ENCODE results near the gene LRMDA. TPM values are rescaled to one million over a fixed set of nuclear protein-coding genes. Genes with fewer than 3 reads are reported as not detected.

LRMDA gene
- total and polyA plus RNA-seq, 2 of the 4 experiments (the other 2 are of a cell fraction), result 0.07 TPM; not detected in 1

DNA sequence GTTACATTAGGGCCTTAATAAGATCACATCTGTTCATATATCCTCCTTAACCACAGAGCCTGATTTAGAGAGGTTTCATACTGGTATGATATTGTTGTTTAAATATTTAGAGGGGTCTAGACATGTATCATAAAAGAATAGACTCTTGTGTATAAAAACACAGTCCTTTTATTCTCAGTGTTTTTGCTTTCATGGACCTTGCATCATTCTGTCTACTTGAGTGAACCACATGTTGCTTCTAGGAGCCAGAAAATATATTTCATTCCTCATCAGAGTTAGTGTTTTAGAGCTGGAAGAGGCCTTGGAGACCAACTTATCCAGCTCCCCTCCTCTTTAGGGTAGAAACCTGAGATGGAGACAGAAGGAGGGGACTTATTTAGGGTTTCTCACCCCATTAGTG, 312.8 kb downstream of the LRMDA start:
- H2AFZ ChIP-seq (replicated peaks; ENCODE audit: low read length, poor library complexity), result no peak overlapping the region

More for the DNA sequence above, 312.8 kb downstream of the LRMDA start:
- no peaks in the 10 kb centered on the region for H3K36me3 ChIP-seq (ENCODE audit: control insufficient read depth, insufficient read depth, low read length)
- no peaks in the 10 kb centered on the region for H3K9me3 ChIP-seq (ENCODE audit: control insufficient read depth, insufficient read depth, low read length)
- TF ChIP-seq CHD1 (IDR thresholded peaks at IDR 0.05; ENCODE audit: low read depth, low read length) (no peak), FOS (IDR thresholded peaks at IDR 0.05; ENCODE audit: low read depth, low read length) (no peak), MAFK (IDR thresholded peaks at IDR 0.05; ENCODE audit: low read depth, low read length) (no peak)
- CTCF ChIA-PET, result no interaction called here
- no peak overlapping the region for H3K27ac ChIP-seq (ENCODE audit: insufficient read depth, low read length)
- in situ Hi-C loops (cut with MboI; ENCODE audit: low sequenced_read_pairs) (no loop called here), intact Hi-C loops (cut with micrococcal nuclease) (no loop called here), dilution Hi-C loops (cut with HindIII; ENCODE audit: low sequenced_read_pairs, unreplicated experiment) (no loop called here)
- no peak overlapping the region for H3K4me3 ChIP-seq (ENCODE audit: insufficient read depth, low read depth, low read length)
- DNase-seq, result no peak
- H3K14ac ChIP-seq (replicated peaks; ENCODE audit: low read depth, low read length), result no peak overlapping the region
- no peak overlapping the region for H3K9ac ChIP-seq (ENCODE audit: low read depth, low read length)
- no peak overlapping the region for H2BK20ac ChIP-seq (ENCODE audit: low read depth, low read length)
- ATAC-seq (ENCODE audit: low read depth), result no peak
- H2BK5ac ChIP-seq (ENCODE audit: low read depth, low read length, poor library complexity, severe bottlenecking), result no peak overlapping the region
- no TSS peak for BruUV-seq (replicated peaks)
- H3K56ac ChIP-seq (ENCODE audit: extremely low read depth, insufficient read depth, low read length), result no peak overlapping the region
- POLR2A ChIA-PET (ENCODE audit: unreplicated experiment), result no interaction called here
- H4K5ac ChIP-seq (ENCODE audit: low read depth, low read length), result no peak overlapping the region
- no peak overlapping the region for H3K23ac ChIP-seq (ENCODE audit: low read depth, low read length)
- H3K79me1 ChIP-seq (ENCODE audit: low read depth in 1 of 2, low read length in 2 of 2), result no peaks in the 10 kb centered on the region
- H2BK15ac ChIP-seq (ENCODE audit: low read depth, low read length), result no peak overlapping the region
- no peak overlapping the region for H2BK120ac ChIP-seq (ENCODE audit: low read depth, low read length)
- H3K27me3 ChIP-seq (ENCODE audit: control insufficient read depth, insufficient read depth, low read length), result no peaks in the 10 kb centered on the region
- no peak overlapping the region for H3K4me2 ChIP-seq (ENCODE audit: low read depth, low read length)
- no peak overlapping the region for H3K18ac ChIP-seq (ENCODE audit: low read depth, low read length)
- H2AK9ac ChIP-seq (replicated peaks; ENCODE audit: low read depth, low read length, poor library complexity), result no peak overlapping the region
- no peaks in the 10 kb centered on the region for H4K20me1 ChIP-seq (ENCODE audit: insufficient read depth, low read length)
- no peak overlapping the region for H3K4ac ChIP-seq (ENCODE audit: low read depth, low read length)
- no peaks in the 10 kb centered on the region for H3K9me1 ChIP-seq (ENCODE audit: insufficient read depth, low read length)
- no peak overlapping the region for H4K8ac ChIP-seq (ENCODE audit: low read depth in 2 of 2, low read length in 2 of 2)
- H2AK5ac ChIP-seq (ENCODE audit: low read depth, low read length), result no peak overlapping the region
- no peaks in the 10 kb centered on the region for H3K4me1 ChIP-seq (ENCODE audit: control insufficient read depth, insufficient read depth, low read length)
- no peak overlapping the region for H4K91ac ChIP-seq (ENCODE audit: insufficient read depth, low read depth, low read length)

Measured in IMR-90 (cell line).